NCI-H187 (cell line): ENCODE data around the gene USF1.
A peak's percentile ranks its signal among the peaks of the same experiment; 100 is the strongest.
"Not testable (repeated sequence)": the region's sequence is repeated elsewhere in the genome, so short reads cannot be mapped to it uniquely, and the experiment has no call there.

Source experiments
- DNase-seq, 2 experiments: peaks; one replicate each; lab custom pipeline; 2025; lab: John Stamatoyannopoulos, UW

Gene USF1

GRCh38 chr1:161019751-161020495 lies 25.9 kb downstream of the USF1 start:
- no peak for DNase-seq

GRCh38 chr1:161019111-161019660 lies 26.6 kb downstream of the USF1 start:
- not testable (repeated sequence) for DNase-seq

GRCh38 chr1:161018631-161018930 lies 27.2 kb downstream of the USF1 start:
- DNase-seq = no peak

- DNase-seq = no peak
These were observed 27.8 kb downstream of the USF1 start for GRCh38 chr1:161017756-161018630.

- DNase-seq = not testable (repeated sequence)
These were observed 28.6 kb downstream of the USF1 start for GRCh38 chr1:161017181-161017580.

DNA sequence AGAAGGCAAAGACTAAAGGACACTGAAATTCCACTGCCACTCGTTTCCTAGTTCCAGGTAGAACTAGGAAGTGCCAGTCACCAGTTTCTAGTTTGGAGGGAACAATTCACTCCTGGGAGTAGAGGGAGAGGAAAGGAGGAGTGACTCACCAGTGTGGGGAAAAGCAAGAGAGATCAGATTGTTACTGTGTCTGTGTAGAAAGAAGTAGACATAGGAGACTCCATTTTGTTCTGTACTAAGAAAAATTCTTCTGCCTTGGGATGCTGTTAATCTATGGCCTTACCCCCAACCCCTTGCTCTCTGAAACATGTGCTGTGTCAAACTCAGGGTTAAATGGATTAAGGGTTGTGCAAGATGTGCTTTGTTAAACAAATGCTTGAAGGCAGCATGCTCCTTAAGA lies 29.1 kb downstream of the USF1 start:
- DNase-seq = not testable (repeated sequence)

DNA sequence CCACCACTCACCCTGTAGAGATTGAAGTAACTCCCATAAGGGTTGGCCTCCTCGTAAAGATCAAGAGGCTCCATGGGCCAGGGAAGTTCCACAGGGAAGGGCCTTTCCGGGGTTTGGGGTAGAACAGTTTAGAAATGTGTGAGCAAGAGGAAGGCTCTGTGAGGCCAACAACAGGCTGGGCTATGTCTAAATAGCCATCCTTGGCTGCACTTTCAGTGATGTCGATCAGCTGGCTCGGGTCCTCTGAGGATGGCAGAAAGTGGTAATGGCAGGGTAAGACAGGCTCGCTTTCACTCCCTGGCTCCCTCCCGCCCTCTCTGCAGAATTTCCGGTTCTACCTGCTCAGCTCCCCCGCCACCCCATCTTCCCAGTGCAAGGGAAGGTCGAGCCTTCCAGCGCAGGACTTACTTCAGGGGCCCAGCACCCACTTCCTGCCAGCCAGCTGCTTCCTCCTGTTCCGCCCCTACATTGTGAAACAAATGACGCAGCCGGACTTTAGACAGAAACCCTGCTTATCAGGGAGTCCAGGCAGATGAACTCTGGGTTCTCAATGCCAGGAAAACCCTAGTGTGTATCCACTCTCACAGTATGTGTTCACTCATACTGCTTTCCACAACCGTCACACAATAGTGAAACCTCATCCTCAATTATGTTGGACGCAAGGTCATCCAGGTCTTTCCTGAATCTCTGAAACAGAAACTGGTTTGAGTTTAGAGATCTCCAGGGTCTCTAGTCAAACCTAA lies 32.1 kb downstream of the USF1 start:
- DNase-seq = no peak

- no peak for DNase-seq
These were observed 32.7 kb downstream of the USF1 start for GRCh38 chr1:161013131-161013487.

DNA sequence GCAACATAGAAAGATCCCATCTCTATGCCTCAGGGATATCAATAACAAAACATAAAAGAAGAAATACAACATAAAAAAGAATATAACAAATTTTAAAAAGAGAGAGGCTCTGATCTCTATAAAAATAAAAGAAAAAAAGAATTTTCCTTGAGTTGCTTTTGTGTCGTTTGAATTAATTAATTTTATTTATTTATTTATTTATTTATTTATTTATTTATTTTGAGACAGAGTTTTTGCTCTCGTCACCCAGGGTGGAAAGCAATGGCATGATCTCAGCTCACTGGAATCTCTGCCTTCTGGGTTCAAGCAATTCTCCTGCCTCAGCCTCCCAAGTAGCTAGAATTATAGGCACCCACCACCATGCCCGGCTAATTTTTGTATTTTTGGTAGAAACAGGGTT lies 33.4 kb downstream of the USF1 start:
- DNase-seq = no peak

DNA sequence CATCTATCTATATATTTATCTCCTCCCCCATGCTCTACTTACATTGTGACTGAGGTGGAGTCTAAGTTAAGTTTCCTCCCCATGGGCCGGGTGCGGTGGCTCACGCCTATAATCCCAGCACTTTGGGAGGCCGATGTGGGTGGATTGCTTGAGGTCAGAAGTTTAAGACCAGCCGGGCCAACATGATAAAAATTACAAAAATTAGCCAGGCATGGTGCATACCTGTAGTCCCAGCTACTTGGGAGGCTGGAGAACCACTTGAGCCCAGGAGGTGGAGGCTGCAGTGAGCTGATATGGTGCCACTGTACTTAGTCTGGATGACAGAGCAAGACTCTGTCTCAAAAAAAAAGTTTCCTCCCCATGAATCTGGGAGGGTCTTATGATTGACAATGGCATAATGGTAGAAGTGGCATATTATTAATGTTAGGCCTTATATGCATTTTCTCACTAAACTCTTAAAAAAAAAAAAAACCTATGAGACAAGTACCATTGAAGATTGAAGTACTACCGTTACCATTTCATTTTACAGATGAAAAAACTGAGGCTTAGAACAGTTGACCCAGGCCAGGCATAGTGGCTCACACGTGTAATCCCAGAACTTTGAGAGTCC lies 36.1 kb downstream of the USF1 start:
- DNase-seq = no peak

DNA sequence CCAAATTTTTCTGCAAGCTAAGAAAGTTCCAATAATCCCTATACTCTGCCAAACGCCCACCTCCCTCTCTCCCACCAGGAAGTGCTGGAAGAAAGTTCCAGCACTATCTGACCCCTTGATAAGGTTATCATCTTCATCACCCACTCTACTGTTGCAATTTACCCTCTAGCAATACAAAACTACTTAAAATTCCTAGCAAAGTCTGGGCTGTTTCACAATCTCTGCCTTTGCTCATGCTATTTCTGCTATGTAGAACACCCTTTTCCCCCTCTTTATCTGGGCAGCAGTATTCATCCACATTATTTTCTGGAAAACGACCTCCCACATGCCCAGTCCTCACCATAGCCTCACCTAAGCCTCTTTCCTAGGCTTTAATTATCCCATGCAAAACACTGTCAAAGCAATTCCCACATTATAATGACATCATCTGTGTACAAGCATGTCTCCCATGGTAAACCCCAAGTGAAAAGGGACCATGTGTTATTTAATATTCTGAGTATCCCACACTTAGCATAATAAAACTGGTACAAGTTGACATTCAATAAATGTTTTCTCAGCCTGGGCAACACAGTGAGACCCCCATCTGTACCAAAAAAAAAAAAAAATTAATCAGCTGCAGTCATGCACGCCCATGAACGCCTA lies 36.8 kb downstream of the USF1 start:
- no peak for DNase-seq

DNA sequence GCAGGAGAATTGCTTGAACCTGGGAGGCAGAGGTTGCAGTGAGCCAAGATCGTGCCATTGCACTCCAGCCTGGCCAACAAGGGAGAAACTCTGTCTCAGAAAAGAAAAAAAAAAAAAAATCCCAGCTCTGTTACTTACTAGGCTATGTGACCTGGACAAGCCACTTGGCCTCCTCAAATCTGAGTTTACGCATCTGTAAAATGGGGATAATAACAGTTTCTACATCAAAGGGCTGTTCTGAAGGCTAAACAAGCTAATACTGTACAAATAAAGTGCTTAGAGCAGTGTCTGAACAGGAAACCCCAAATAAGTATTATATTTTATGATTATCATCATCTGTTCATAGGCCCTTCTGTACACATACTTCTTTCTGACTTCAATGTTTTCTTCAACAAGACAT lies 38.4 kb downstream of the USF1 start:
- DNase-seq = no peak

DNA sequence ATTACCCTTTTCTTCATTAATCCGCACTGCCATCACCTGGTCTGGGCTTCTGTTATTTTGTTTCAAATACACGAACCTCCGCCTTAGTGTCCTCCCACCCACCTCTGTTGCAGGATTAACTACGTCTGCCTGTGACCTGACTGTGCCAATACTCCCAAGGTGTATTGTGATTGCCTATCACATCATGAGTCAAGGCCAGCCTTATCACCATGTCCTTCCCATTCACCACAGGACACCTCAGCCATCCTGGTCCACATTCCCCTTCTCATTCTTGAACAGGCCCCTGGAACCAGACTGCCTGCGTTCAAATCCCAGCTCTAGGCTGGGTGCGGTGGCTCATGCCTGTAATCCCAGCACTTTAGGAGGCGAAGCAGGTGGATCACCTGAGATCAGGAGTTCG lies 39.2 kb downstream of the USF1 start:
- DNase-seq = no peak

- no peak for DNase-seq
These were observed 44.3 kb downstream of the USF1 start for GRCh38 chr1:161001525-161001924.

- DNase-seq = no peak
These were observed 44.9 kb downstream of the USF1 start for GRCh38 chr1:161000736-161001480.

- no peak for DNase-seq
These were observed 46.4 kb downstream of the USF1 start for GRCh38 chr1:160999376-160999775.

- no peak for DNase-seq
These were observed 48.3 kb downstream of the USF1 start for GRCh38 chr1:160997323-160998038.

- DNase-seq = no peak
These were observed 49.6 kb downstream of the USF1 start for GRCh38 chr1:160996178-160996577.

- DNase-seq = peak in 1 of 2 experiments; percentile 24
These were observed 52.1 kb downstream of the USF1 start for GRCh38 chr1:160993544-160994193.

GRCh38 chr1:160992036-160992435 lies 53.7 kb downstream of the USF1 start:
- not testable (repeated sequence) for DNase-seq
